H1 (cell line): ENCODE measurements around the gene PIK3CA.

Source experiments
- NRF1 ChIP-seq: IDR thresholded peaks from 2 replicates; pipeline ENCODE4 v1.6.1; 2011; ENCODE audit warnings: mild to moderate bottlenecking, low read depth, low read length, improper control_type of control experiment
- TF ChIP-seq, protein P1 (sequence below): IDR thresholded peaks from 2 replicates; pipeline ENCODE4 v1.6.1; 2011; ENCODE audit warnings: low read depth, mild to moderate bottlenecking, low read length; ENCODE audit not compliant: insufficient read depth

- TF ChIP-seq NRF1: no peak
- TF ChIP-seq, protein P1, sequence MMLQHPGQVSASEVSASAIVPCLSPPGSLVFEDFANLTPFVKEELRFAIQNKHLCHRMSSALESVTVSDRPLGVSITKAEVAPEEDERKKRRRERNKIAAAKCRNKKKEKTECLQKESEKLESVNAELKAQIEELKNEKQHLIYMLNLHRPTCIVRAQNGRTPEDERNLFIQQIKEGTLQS: no peak
These were observed 24.4 kb downstream of the PIK3CA start for GRCh38 chr3:179172546-179172945.
